GM21515 (cell line): ENCODE measurements around the gene CRABP2.
A peak's percentile ranks its signal among the peaks of the same experiment; 100 is the strongest.

Experiments used
- ATAC-seq: cut with Tn5 transposase; IDR thresholded peaks from one replicate; pipeline ENCODE4 v1.9.1; 2021; ENCODE audit not compliant: unreplicated experiment

Gene CRABP2

GRCh38 chr1:156670791-156671190 is 34.6 kb downstream of the CRABP2 start:
- no peak for ATAC-seq

GRCh38 chr1:156670359-156670758 is 35.0 kb downstream of the CRABP2 start:
- no peak for ATAC-seq

DNA sequence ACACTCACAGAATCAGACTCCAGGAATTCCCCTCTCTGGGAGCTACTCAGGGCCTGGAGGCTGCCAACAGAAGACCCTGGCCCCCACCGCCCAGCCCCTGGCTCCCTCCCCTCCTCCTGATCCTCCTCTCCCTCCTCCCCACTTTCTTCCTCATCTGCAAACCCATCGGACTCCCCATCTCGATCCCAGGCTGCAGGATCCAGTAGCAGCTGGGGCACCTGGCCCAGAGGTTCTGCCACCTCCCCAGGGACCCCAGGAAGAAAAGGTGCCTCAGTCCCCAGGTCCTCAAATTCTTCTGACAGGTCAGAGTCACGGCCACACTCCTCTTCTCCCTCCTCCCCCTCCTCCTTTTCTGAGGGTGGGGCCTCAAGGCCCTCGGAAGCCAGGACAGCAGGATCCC is 35.6 kb downstream of the CRABP2 start:
- ATAC-seq, result no peak

- ATAC-seq, result no peak
These were observed 36.4 kb downstream of the CRABP2 start for GRCh38 chr1:156668801-156669637.

DNA sequence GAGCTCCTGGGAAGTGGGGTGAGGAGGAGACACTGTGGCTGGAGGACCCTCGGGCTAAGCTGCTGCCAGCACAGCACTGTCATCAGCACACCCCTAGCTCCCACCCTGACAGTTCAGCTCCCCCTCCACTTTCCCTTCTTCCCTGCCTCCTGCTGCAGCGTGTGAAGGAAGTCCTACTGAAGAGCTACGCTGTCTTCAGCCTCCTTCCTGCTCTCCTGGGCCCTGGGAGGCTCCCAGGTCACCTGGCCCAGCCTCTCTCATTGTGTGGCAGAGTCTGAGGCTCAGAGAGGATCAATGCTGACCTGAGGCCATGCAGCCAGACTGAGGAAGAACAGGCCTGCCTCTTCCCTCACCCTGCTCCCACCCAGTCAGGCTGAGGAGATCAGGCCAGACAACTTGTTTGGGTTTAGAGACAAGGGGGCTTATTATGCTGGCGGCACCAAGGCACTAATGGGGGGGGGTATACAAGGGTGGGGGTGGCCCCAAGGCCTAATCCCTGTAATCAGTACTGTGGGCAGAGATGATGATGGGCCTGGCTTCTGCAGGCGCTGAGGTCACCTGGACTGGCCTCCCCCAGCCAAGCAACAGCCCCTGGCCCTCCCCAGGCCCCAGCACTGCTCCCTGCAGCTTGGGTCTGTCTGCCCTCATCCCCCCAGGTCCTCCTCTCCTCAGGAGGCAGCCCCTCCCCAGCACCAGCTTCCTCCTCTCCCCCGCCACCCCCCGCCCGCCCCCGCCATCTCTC is 37.2 kb downstream of the CRABP2 start:
- ATAC-seq, result no peak

DNA sequence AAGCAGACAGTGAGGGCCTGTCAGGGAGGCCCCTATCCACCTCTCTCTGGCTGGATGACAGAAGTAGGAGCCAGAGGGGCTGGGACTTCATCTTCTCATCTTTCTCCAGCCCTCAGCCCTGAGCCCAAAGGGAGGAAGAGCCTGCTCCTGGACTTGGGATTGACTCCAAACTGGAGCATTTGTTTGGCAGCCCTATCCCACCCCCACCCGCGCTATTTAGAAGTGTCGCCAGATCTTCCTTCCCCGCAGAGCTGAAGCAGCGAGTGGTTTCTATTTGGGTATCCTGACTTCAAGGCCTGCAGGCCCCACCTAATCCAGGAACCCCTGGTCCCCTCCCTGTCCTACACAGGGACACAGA is 37.8 kb downstream of the CRABP2 start:
- ATAC-seq, result no peak

DNA sequence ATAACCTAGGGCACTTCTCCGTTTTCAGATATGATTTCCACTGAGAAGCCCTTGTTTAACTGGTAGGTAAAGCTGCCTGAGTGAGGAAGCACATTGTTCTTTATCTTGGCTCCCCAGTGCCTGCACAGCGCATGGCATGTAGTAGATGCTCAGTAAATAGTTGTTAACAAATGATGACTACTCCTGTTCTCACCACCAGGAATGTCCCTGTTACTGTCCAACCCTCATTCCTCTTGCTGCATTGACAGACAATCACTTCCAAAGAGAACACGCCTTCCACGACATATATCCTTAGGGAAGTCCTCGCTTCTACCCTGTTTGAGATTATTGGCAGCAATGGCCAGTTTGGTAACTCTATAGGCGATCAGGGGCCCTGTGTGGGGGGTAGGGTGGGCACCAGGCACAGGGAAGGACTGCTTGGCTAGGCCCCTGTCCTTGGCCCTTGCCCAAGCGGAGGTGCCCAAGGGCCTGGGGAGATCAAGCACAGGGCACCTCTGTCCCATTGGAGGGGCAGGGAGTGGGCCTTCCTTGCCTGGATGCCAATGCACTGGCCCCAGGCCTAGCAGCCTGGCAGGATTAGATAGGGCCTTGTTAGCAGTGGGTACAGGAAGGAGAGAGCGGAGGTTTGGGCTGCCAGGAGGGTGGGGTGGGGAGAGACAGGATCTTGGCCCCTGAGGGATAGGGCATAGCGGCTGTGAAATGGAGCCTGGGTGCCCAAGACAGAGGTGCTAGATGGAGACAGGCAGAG is 38.3 kb downstream of the CRABP2 start:
- ATAC-seq, result no peak

GRCh38 chr1:156665539-156665938 is 39.8 kb downstream of the CRABP2 start:
- ATAC-seq, result no peak

- ATAC-seq, result no peak
These were observed 40.5 kb downstream of the CRABP2 start for GRCh38 chr1:156664767-156665411.

- no peak for ATAC-seq
These were observed 41.2 kb downstream of the CRABP2 start for GRCh38 chr1:156664046-156664766.

DNA sequence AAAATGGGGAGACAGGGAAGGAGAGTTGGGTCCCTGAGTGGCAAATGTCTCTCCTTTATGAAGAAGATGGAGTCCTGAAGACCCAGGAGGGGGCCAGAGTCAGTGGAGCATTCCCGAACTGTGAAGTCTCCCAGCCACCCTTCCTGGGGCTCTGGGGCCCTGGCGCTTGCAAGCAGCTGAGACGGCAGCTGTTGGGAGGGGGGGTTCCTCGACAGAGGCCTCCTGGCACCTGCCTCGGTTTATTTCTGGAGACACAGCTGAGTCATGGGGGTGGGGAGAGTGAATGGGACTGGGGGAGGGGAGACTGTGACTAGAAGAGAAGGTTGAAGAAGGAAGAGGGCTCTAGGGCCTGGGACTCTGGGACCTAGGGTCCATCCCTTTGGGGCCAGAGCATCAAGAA is 42.2 kb downstream of the CRABP2 start:
- ATAC-seq, result no peak

DNA sequence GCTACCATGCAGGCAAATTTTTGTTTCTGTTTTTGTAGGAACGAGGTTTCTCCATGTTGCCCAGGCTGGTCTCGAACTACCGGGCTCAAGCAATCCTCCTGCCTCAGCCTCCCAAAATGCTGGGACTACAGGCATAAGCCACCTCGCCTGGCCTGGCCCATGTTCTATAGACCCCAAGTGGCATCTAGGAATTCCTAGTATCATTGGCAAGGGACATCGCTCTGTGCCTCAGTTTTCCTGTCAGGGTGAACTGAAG is 42.7 kb downstream of the CRABP2 start:
- ATAC-seq, result no peak

DNA sequence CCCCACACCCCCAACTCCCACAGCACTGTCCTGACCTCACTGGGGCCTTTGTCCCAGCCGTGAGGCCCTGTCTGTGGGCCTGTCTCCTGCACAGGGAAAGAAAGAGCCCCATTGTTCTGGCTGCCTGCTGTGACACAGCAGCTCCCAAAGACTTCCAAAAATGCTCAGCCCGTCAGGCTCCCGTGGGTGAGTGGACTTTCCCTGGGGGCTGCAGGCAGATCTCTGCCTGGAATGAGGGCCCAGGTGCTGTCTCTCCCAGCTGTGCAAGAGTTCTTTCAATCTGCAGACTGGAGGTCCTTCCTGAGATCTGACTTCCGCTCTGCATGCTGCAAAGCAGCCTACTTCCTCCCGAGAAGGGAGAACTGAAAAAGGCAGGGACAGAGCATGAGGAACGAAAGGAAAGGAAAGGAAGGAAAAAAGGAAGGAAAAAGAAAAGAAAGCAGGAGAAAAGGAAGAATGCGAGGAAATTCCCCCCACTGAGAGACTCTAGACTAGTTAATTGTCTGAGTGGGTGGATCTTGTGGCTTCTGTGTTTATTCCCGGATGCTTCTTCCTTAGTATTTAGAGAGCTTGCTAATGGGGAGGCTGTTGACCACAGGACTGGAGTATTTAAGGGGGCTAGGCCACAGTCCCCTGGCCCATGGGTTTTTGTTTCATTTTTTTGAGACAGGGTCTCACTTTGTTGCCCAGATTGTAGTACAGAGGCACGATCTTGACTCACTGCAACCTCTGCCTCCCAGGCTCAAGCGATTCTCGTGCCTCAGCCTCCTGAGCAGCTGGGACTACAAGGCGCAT is 43.2 kb downstream of the CRABP2 start:
- no peak for ATAC-seq

GRCh38 chr1:156660752-156661112 is 44.7 kb downstream of the CRABP2 start:
- ATAC-seq, result no peak

DNA sequence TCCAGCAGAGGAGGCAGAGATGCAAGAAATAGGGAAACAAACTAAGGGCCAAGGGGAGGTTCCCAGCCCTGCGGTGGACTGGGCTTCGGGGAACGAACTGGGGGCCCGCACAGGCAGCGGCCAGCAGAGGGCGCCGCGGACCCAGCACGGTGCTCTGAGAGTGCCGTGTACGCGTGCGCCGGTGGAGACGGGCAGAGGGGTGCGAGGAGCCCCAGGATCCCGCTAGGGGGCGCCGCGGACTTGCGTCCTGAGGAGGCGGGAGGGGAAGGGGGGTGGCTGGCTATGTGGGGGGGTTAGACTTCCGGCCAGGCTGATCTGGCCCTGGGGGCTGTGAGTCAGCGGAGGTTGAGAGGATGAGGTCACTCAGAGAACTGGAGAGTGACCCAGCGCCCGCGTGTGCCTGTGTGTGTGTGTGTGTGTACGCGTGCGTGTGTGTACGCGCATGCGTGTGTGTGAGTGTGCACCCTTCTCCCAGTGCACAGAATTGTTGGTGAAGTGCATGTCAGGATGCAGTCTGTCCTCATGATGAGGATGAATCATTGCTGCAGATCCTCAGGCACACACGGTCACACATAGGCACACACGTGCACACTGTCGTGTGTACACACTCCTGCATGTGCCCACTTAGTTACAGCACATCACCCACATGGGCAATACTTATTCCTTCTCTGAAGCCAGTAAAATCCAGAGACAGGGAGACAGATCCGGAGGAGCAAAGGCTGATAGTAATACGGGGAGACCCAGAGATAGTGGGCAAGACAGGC is 45.2 kb downstream of the CRABP2 start:
- ATAC-seq, result peak; percentile 50

DNA sequence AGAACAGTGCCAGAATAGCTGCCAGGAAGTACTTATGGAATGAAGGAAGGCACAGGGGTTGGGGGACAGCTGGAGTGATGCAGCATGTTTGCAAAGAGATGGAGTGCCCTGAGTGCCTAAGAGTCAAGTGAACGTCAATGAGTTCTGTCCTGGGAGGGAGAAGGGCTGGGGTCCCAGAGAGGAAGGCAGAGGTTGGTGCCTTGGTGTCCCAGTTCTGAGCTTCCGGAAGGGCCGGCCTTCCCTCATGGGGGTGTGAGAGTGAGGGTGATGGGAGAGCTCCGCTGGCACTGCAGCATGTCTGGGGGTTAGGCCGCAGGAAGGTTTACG is 45.8 kb downstream of the CRABP2 start:
- no peak for ATAC-seq

- ATAC-seq, result no peak
These were observed 46.3 kb downstream of the CRABP2 start for GRCh38 chr1:156658945-156659574.

DNA sequence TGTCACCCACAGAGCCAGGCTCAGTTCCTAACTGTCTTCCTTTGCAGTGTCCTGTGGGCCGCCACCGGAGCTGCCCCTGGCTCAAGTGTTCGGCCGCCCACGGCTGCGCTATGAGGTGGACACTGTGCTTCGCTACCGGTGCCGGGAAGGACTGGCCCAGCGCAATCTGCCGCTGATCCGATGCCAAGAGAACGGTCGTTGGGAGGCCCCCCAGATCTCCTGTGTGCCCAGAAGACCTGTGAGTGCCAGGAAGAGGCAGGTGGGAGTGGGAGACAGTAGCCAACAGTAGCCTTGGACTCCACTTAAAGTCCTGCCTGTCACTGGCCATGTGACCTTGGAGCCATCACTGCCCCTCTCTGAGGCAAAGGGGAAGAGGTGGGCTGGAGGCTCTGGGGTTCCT is 46.9 kb downstream of the CRABP2 start:
- ATAC-seq, result no peak

DNA sequence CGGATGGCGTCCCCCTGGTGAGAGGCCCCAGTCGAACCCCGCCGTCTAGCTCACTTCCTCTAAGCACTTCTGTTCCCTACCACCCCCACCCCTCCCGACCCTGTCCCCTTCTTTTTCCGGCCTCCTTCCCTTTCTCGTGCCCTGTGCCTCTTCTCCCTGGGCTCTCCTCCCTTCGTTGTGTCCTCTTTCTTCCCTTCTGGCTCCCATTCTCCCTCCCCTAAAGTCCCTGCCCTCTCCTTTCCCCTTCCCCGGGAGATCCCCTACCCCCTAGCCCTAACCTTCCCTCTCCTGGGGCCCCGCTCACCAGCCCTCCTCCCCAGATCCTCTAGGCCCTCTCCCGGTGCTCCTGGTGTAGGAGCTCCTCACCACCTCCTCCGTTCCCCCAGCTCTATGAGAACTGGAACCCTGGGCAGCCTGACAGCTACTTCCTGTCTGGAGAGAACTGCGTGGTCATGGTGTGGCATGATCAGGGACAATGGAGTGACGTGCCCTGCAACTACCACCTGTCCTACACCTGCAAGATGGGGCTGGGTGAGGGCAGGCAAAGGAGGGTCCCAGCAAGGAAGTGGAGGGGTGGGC is 47.6 kb downstream of the CRABP2 start:
- ATAC-seq, result no peak
